Measurements from ENCODE around the gene C16orf95.

GRCh38 chr16:87295259-87295658 lies 21.9 kb downstream of the C16orf95 start:
- no peak for TF ChIP-seq CTCF (IDR thresholded peaks at IDR 0.05)
- TF ChIP-seq POLR2A (IDR thresholded peaks at IDR 0.05) = no peak
